ENCODE results near the gene EVPL. TPM values are rescaled to one million over a fixed set of nuclear protein-coding genes. Genes with fewer than 3 reads are reported as not detected.

The EVPL gene
- total and polyA plus RNA-seq, 10 of the 15 experiments (the other 5 are each of a cell fraction or from before 2014, with no cell fraction given) = 0.03 TPM; not detected in 9

- no peaks in the 10 kb centered on the region for H3K9me3 ChIP-seq (replicated peaks; ENCODE audit: control insufficient read depth, insufficient read depth, low read length)
- no TSS peak for BruUV-seq (replicated peaks)
- ChIA-PET POLR2A (no interaction called here), RAD21 (ENCODE audit: unreplicated experiment) (interaction anchor here (0.5 to 2.7 kb wide), 13 partner anchors 8 to 302 kb away, joined by 3 to 18 read pairs (median 4); partner anchors contain the start of gene MRPL38), SMC1A (ENCODE audit: uncharacterized antibody, unreplicated experiment) (interaction anchor here (0.9 to 2.0 kb wide), 12 partner anchors 11 to 383 kb away, joined by 3 to 8 read pairs (median 4); partner anchors contain the start of gene MRPL38), CTCF (interaction anchor here (0.6 to 6.1 kb wide), 53 partner anchors 13 to 383 kb away, joined by 3 to 70 read pairs (median 4); partner anchors contain the start of genes CDK3, EXOC7, FBF1 and MRPL38)
- peak; percentile 94 for FAIRE-seq
- intact Hi-C loops (cut with micrococcal nuclease; ENCODE audit: unreplicated experiment) (loop anchor here (1.0 to 2.0 kb wide), 3 partner anchors 92 to 285 kb away; no protein-coding TSS in a partner anchor), in situ Hi-C loops (cut with MboI) (loop anchor here (5.0 kb wide), 1 partner anchor 278 kb away; no protein-coding TSS in a partner anchor)
- no peak for DNase-seq (ENCODE audit: low read depth, low spot score)
- H3K4me2 ChIP-seq (ENCODE audit: control insufficient read depth, insufficient read depth) = no peak overlapping the region
- H2AFZ ChIP-seq (ENCODE audit: control insufficient read depth, low read depth, low read length) = no peak overlapping the region
- H4K20me1 ChIP-seq (ENCODE audit: control insufficient read depth, insufficient read depth) = no peaks in the 10 kb centered on the region
- peak; percentile 99 for ATAC-seq
- no peaks in the 10 kb centered on the region for H3K79me2 ChIP-seq (ENCODE audit: control insufficient read depth, insufficient read depth, low read length)
- no peaks in the 10 kb centered on the region for H3K27me3 ChIP-seq (replicated peaks in 1 of 2; ENCODE audit: control insufficient read depth in 2 of 2, insufficient read depth in 2 of 2, low read length in 1 of 2)
- WGBS (ENCODE audit: insufficient coverage, insufficient replicate concordance, low lambda C conversion rate, missing lambda C conversion rate) = 12% methylated on average over 19 of the region's 19 CpGs
- no peak overlapping the region for H3K27ac ChIP-seq (ENCODE audit: control insufficient read depth, insufficient read depth)
- TF ChIP-seq BHLHE40 (IDR thresholded peaks at IDR 0.05; ENCODE audit: borderline replicate concordance in 1 of 2, low read depth in 2 of 2, low read length in 1 of 2) (0 out of 4 replicates have a peak, but pooled peaks of 1 of the 2 experiments have one; percentile 28), SMC3 (IDR thresholded peaks at IDR 0.05; ENCODE audit: borderline replicate concordance, low read length) (peak; percentile 83), CTCF (IDR thresholded peaks at IDR 0.05 in 2 of 3, conservative IDR thresholded peaks at IDR 0.05 in 1 of 3; ENCODE audit: control insufficient read depth in 2 of 3, extremely low read depth in 1 of 3, insufficient read depth in 1 of 3, low read depth in 3 of 3, low read length in 3 of 3) (peak; percentile 86 to 99 (median 94)), CBFB (IDR thresholded peaks at IDR 0.05; ENCODE audit: low read depth) (no peak), RAD21 (IDR thresholded peaks at IDR 0.05; ENCODE audit: insufficient read depth, low read depth, low read length) (peak; percentile 80), POLR2AphosphoS2 (IDR thresholded peaks at IDR 0.05; ENCODE audit: low read depth, low read length) (no peak), GATAD2B (conservative IDR thresholded peaks at IDR 0.05; ENCODE audit: low read depth) (0 out of 2 replicates have a peak, but pooled peaks have one; percentile 44), NR2F1 (conservative IDR thresholded peaks at IDR 0.05) (no peak), SP1 (IDR thresholded peaks at IDR 0.05; ENCODE audit: low read depth, low read length) (no peak), TCF12 (IDR thresholded peaks at IDR 0.05; ENCODE audit: low read depth, low read length) (peak; percentile 75), YY1 (IDR thresholded peaks at IDR 0.05; ENCODE audit: low read depth, low read length) (peak; percentile 74), HCFC1 (IDR thresholded peaks at IDR 0.05; ENCODE audit: low read length) (no peak)
- TF ChIP-seq, protein P1, sequence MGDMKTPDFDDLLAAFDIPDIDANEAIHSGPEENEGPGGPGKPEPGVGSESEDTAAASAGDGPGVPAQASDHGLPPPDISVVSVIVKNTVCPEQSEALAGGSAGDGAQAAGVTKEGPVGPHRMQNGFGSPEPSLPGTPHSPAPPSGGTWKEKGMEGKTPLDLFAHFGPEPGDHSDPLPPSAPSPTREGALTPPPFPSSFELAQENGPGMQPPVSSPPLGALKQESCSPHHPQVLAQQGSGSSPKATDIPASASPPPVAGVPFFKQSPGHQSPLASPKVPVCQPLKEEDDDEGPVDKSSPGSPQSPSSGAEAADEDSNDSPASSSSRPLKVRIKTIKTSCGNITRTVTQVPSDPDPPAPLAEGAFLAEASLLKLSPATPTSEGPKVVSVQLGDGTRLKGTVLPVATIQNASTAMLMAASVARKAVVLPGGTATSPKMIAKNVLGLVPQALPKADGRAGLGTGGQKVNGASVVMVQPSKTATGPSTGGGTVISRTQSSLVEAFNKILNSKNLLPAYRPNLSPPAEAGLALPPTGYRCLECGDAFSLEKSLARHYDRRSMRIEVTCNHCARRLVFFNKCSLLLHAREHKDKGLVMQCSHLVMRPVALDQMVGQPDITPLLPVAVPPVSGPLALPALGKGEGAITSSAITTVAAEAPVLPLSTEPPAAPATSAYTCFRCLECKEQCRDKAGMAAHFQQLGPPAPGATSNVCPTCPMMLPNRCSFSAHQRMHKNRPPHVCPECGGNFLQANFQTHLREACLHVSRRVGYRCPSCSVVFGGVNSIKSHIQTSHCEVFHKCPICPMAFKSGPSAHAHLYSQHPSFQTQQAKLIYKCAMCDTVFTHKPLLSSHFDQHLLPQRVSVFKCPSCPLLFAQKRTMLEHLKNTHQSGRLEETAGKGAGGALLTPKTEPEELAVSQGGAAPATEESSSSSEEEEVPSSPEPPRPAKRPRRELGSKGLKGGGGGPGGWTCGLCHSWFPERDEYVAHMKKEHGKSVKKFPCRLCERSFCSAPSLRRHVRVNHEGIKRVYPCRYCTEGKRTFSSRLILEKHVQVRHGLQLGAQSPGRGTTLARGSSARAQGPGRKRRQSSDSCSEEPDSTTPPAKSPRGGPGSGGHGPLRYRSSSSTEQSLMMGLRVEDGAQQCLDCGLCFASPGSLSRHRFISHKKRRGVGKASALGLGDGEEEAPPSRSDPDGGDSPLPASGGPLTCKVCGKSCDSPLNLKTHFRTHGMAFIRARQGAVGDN (IDR thresholded peaks at IDR 0.05) = no peak
- no peak overlapping the region for H3K9ac ChIP-seq (ENCODE audit: control insufficient read depth, insufficient read depth, low read length)
- H3K4me3 ChIP-seq = no peak overlapping the region
- no peaks in the 10 kb centered on the region for H3K4me1 ChIP-seq (ENCODE audit: control insufficient read depth, insufficient read depth, low read length)
- H3K36me3 ChIP-seq (ENCODE audit: control insufficient read depth in 2 of 2, insufficient read depth in 2 of 2, low read length in 1 of 2) = no peaks in the 10 kb centered on the region
Observed at GRCh38 chr17:76014100-76014924, 12.8 kb downstream of the EVPL start.

Data from GM12878 (cell line).